ENCODE measurements around the gene ANKS1B. TPM values are rescaled to one million over a fixed set of nuclear protein-coding genes. Genes with fewer than 3 reads are reported as not detected.

Gene ANKS1B
- total RNA-seq, 6 experiments from 2014 or later: 0.31 to 0.66 (median 0.37) TPM

- no peak for DNase-seq
- TF ChIP-seq, protein P1, sequence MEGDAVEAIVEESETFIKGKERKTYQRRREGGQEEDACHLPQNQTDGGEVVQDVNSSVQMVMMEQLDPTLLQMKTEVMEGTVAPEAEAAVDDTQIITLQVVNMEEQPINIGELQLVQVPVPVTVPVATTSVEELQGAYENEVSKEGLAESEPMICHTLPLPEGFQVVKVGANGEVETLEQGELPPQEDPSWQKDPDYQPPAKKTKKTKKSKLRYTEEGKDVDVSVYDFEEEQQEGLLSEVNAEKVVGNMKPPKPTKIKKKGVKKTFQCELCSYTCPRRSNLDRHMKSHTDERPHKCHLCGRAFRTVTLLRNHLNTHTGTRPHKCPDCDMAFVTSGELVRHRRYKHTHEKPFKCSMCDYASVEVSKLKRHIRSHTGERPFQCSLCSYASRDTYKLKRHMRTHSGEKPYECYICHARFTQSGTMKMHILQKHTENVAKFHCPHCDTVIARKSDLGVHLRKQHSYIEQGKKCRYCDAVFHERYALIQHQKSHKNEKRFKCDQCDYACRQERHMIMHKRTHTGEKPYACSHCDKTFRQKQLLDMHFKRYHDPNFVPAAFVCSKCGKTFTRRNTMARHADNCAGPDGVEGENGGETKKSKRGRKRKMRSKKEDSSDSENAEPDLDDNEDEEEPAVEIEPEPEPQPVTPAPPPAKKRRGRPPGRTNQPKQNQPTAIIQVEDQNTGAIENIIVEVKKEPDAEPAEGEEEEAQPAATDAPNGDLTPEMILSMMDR (IDR thresholded peaks at IDR 0.05): no peak
- no peak overlapping the region for H3K4me3 Mint-ChIP-seq
- no peaks in the 10 kb centered on the region for H3K9me3 Mint-ChIP-seq
- H3K27me3 Mint-ChIP-seq (ENCODE audit: insufficient read depth): peaks cover 4% of the 10 kb centered on the region; the same call in 1 of the 2 replicates
- H3K27ac Mint-ChIP-seq: no peak overlapping the region
- H3K36me3 Mint-ChIP-seq (ENCODE audit: low read depth): no peaks in the 10 kb centered on the region
- H3K4me1 Mint-ChIP-seq (ENCODE audit: low read depth): no peaks in the 10 kb centered on the region
These were observed 24.4 kb downstream of the ANKS1B start for GRCh38 chr12:99960311-99960710.

DNA sequence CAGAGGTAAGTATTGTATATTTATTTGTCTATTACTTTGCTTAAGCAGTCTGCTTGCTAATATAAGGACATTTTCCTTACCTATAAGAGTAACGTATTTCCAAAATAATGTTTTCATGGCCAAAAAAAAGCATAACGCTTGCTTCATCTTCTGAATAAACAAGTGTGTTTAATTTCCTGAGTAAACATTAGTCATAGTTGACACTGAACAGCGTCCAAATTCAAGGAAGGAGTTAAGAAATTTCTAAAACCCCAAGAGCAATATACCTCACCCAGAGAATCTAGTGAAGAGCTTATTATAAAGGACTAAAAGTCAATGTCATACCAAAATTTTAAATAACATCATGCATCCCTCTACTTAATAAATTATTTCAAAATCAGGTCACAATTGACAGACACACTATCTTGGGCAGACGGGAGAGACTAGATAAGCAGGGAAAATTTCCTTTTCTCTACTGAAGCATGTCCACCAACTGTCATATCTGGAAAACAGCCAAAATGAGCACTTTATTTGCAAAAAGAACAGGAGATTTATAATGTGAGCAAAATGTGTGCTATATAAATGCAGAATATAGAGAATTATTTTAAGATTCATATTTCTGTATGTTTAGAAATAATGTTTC, 25.1 kb downstream of the ANKS1B start:
- Mint-ChIP-seq H3K4me1 (ENCODE audit: low read depth) (no peaks in the 10 kb centered on the region), H3K36me3 (ENCODE audit: low read depth) (no peaks in the 10 kb centered on the region), H3K27ac (no peak overlapping the region), H3K9me3 (no peaks in the 10 kb centered on the region), H3K4me3 (no peak overlapping the region), H3K27me3 (ENCODE audit: insufficient read depth) (peaks cover 3% of the 10 kb centered on the region; the same call in 1 of the 2 replicates)
- no peak for DNase-seq
- TF ChIP-seq, protein P1 (IDR thresholded peaks at IDR 0.05): no peak

DNA sequence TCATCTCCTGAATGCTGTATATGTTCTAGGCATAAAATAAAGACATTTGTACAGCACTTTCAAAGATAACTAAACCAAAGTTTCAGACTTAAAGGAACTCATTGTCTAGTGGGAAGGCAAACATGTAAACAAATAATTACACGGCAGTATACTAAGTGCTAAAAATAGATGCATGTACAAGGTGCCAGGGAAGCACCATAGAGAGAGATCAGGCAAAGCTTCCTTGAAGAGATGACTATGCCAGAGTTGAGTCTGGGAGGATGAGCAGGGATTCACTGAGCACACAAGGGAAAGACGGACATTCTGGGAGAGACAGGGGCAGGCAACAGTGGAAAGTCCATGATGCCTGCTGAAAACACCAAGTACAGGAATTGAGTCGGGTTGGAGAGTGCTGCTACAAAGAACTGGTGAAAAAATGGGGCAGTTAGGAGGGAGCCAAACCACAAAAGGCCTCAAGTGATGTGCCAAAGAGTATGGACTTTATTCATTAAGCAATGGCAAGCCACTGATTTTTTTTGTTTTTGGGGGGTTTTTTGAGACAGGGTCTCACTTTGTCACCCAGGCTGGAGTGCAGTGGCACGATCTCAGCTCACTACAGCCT, 26.8 kb downstream of the ANKS1B start:
- H3K9me3 Mint-ChIP-seq: no peaks in the 10 kb centered on the region
- H3K4me3 Mint-ChIP-seq: no peak overlapping the region
- no peak overlapping the region for H3K27ac Mint-ChIP-seq
- peaks cover 3% of the 10 kb centered on the region; the same call in 1 of the 2 replicates for H3K27me3 Mint-ChIP-seq (ENCODE audit: insufficient read depth)
- H3K4me1 Mint-ChIP-seq (ENCODE audit: low read depth): no peaks in the 10 kb centered on the region
- TF ChIP-seq, protein P1 (IDR thresholded peaks at IDR 0.05): no peak
- no peak for DNase-seq
- no peaks in the 10 kb centered on the region for H3K36me3 Mint-ChIP-seq (ENCODE audit: low read depth)

- no peaks in the 10 kb centered on the region for H3K36me3 Mint-ChIP-seq (ENCODE audit: low read depth)
- no peaks in the 10 kb centered on the region for H3K4me1 Mint-ChIP-seq (ENCODE audit: low read depth)
- H3K27ac Mint-ChIP-seq: no peak overlapping the region
- H3K27me3 Mint-ChIP-seq (ENCODE audit: insufficient read depth): peaks cover 3% of the 10 kb centered on the region
- no peaks in the 10 kb centered on the region; the same call in 1 of the 2 replicates for H3K9me3 Mint-ChIP-seq
- TF ChIP-seq, protein P1 (IDR thresholded peaks at IDR 0.05): no peak
- H3K4me3 Mint-ChIP-seq: no peak overlapping the region
- no peak for DNase-seq
These were observed 30.0 kb downstream of the ANKS1B start for GRCh38 chr12:99954724-99955123.

GRCh38 chr12:99948370-99948769, 36.4 kb downstream of the ANKS1B start:
- peaks cover 3% of the 10 kb centered on the region for H3K27me3 Mint-ChIP-seq (ENCODE audit: insufficient read depth)
- H3K4me1 Mint-ChIP-seq (ENCODE audit: low read depth): no peaks in the 10 kb centered on the region
- DNase-seq: no peak
- no peaks in the 10 kb centered on the region for H3K36me3 Mint-ChIP-seq (ENCODE audit: low read depth)
- no peak overlapping the region for H3K27ac Mint-ChIP-seq
- no peak overlapping the region for H3K4me3 Mint-ChIP-seq
- TF ChIP-seq, protein P1 (IDR thresholded peaks at IDR 0.05): no peak
- H3K9me3 Mint-ChIP-seq: no peaks in the 10 kb centered on the region; the same call in 1 of the 2 replicates
